ENCODE results near the gene RCVRN.

The RCVRN gene

DNA sequence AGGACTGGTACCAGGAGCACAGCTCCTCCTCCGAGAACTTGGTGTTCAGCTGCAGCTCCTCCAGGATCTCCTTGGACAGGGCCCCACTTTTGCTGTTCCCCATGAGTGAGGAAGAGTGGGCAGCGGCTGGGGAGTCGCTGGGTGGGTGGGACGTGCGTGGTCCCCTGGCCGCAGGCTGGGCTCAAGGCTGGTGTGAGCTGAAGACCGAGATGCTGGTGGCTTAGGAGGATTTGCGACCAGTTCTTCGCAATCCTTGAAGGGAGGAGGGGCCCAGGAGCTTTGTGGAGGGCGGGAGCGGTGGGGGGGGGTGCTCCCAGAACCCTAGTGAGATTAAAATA, at the start of gene RCVRN:
Gene RCVRN, minus strand, starts transcription at position 194 of the 338 bp plus-strand sequence. Its CDS starts 91 bp downstream, at position 103.
- TF ChIP-seq, protein P1, sequence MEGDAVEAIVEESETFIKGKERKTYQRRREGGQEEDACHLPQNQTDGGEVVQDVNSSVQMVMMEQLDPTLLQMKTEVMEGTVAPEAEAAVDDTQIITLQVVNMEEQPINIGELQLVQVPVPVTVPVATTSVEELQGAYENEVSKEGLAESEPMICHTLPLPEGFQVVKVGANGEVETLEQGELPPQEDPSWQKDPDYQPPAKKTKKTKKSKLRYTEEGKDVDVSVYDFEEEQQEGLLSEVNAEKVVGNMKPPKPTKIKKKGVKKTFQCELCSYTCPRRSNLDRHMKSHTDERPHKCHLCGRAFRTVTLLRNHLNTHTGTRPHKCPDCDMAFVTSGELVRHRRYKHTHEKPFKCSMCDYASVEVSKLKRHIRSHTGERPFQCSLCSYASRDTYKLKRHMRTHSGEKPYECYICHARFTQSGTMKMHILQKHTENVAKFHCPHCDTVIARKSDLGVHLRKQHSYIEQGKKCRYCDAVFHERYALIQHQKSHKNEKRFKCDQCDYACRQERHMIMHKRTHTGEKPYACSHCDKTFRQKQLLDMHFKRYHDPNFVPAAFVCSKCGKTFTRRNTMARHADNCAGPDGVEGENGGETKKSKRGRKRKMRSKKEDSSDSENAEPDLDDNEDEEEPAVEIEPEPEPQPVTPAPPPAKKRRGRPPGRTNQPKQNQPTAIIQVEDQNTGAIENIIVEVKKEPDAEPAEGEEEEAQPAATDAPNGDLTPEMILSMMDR (IDR thresholded peaks at IDR 0.05; ENCODE audit: low read depth, low read length), result no peak
- no peak for DNase-seq (ENCODE audit: extremely low read depth, low read depth)

DNA sequence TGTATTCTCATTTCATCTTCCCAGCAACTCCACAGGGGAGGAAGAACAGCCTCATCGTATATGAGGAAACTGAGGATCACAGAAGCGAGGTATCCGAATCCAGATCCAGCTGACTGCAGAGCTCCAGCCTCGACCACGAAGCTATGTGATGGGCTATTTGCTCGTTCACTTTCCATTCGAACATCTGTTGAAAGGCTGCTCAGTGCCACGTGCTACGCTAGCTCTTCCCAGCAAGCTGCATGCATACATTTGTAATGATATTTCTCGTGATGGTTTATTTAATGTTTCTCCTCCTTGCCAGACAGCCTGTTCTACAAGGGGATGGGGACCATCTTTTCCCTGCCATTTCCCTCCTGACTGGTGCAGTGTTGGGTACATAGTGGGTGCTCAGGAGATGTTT, 48.4 kb upstream of the RCVRN start:
- no peak for DNase-seq (ENCODE audit: extremely low read depth, low read depth)
- TF ChIP-seq, protein P1 (IDR thresholded peaks at IDR 0.05; ENCODE audit: low read depth, low read length), result no peak

DNA sequence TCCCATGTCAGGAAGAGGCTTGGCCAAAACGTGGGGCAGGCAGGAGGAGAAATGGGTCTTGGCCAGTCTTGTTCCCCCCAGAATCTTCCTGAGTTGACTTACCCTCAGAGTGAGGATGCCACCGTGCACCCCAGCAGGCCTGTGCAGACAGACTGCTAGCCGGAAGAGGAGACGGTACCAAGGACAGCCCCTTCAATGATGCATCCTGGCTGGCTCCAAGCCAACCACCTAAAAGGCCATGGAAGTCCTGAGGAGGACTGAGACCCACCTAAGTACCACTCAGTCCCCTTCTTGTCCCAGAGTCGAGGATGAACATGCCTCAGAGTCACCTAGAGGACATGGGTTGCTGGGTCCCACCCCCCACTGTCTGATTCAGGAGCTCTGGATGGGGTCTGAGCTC, 46.7 kb upstream of the RCVRN start:
- TF ChIP-seq, protein P1 (IDR thresholded peaks at IDR 0.05; ENCODE audit: low read depth, low read length), result no peak
- DNase-seq (ENCODE audit: extremely low read depth, low read depth), result no peak

DNA sequence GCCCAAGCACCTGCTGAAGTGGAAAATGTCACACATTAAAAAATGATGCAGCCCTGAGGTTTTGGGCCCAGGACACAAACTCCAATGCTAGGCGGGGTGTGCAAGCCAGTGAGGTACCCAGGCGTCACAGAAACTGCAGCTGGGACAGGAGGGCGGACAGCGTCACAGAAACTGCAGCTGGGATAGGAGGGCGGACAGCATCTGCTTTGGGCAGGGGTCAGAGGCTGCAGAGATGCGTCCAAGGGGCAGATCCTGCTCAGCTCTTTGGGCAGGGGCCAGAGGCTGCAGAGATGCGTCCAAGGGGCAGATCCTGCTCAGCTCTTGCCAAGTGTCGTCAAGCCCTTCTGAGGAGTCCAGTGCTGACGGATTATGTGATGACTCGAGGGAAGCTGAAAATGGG, 43.9 kb upstream of the RCVRN start:
- no peak for DNase-seq (ENCODE audit: extremely low read depth, low read depth)
- TF ChIP-seq, protein P1 (IDR thresholded peaks at IDR 0.05; ENCODE audit: low read depth, low read length), result no peak

DNA sequence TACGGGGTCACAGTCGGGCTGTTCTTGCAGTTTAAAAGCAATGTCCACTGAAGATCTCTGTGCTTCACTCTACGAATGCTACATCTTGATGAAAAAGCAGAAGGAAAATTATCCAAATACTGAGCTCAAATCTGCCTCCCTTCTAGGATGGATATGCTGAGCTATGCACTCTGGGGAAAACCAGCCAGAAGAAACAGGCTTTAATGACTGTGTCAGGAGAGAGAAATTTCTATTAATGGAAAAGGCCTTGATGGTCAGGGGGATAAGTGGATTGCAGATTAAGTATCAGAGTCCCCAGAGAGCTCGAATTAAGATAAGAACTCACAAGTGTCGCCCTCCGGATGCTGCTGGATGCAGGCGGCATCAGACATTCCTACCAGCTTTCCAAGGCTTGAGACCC, 39.6 kb upstream of the RCVRN start:
- no peak for DNase-seq (ENCODE audit: extremely low read depth, low read depth)
- TF ChIP-seq, protein P1 (IDR thresholded peaks at IDR 0.05; ENCODE audit: low read depth, low read length), result no peak

DNA sequence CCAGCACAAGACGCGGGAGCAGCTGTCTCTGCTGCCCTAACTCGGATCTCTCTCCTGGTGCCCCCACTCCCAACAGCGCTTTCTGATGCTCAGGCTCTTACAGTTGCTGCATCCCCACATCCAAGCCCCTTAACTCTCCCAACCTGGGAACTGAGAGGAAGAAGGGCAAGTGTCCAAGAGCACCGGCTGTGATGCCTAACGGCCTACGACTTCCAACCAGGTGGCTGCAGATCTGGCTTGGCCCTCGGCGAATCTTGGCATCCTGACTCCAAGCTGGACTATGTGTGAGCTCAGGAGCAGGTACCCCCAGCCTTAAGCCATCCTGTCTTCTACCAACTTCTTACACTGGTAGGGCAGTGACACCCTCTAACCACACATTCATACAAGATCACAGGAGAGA, 38.3 kb upstream of the RCVRN start:
- DNase-seq (ENCODE audit: extremely low read depth, low read depth), result no peak
- TF ChIP-seq, protein P1 (IDR thresholded peaks at IDR 0.05; ENCODE audit: low read depth, low read length), result no peak

DNA sequence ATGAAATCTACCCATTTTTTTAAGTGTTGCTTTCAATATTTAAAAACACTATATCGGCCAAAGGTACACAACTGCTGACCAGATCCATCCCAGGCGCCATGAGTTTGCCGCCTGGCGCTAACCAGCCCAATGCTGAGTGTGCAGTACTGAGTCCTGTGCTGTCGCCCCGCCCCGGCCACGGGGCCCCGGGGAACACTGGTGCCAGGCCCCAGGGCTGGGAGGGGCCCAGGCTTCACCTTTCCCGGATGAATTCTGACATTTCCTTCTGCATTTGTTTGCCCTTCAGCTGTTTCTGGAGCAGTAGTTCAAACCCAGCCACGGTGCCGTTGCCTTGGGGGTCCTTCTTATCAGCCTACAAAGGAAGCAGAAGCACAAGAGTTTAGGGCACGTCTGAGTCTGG, 37.8 kb upstream of the RCVRN start:
- no peak for DNase-seq (ENCODE audit: extremely low read depth, low read depth)

More for the DNA sequence above, 37.8 kb upstream of the RCVRN start:
- TF ChIP-seq, protein P1 (IDR thresholded peaks at IDR 0.05; ENCODE audit: low read depth, low read length), result no peak
